Central memory CD8-positive, alpha-beta T cell (primary cell): ENCODE results near the gene LTK.
"Not testable (repeated sequence)": the region's sequence is repeated elsewhere in the genome, so short reads cannot be mapped to it uniquely, and the experiment has no call there.

Experiments used
- ATAC-seq: fragments of 150-1000 bp; cut with Tn5 transposase; replicated peaks from 2 replicates; pipeline ENCODE4 v1.10.0; 2022; ENCODE audit warnings: mild to moderate bottlenecking, moderate FRiP score, moderate number of reproducible peaks; ENCODE audit not compliant: poor library complexity, severe bottlenecking; ENCODE audit errors: extremely low read depth
- DNase-seq, 2 donors: peaks; one replicate each; pipeline ENCODE4 v3.0.0; 2021; ENCODE audit warnings: low spot score in 2 of 2
- H3K27ac Mint-ChIP-seq: one replicate; pipeline ENCODE4 v1.8.0; 2022; ENCODE audit warnings: low read depth, mild to moderate bottlenecking, moderate library complexity, mixed read lengths
- H3K27me3 Mint-ChIP-seq: one replicate; pipeline ENCODE4 v1.8.0; 2022; ENCODE audit warnings: mixed read lengths
- H3K36me3 Mint-ChIP-seq: one replicate; pipeline ENCODE4 v1.8.0; 2022; ENCODE audit warnings: mild to moderate bottlenecking, moderate library complexity, mixed read lengths; ENCODE audit not compliant: insufficient read depth
- H3K4me1 Mint-ChIP-seq: one replicate; pipeline ENCODE4 v1.8.0; 2022; ENCODE audit warnings: mixed read lengths
- H3K4me3 Mint-ChIP-seq: one replicate; pipeline ENCODE4 v1.8.0; 2022; ENCODE audit warnings: mild to moderate bottlenecking, moderate library complexity, mixed read lengths
- H3K9me3 Mint-ChIP-seq: one replicate; pipeline ENCODE4 v1.8.0; 2022; ENCODE audit warnings: mixed read lengths

Gene LTK

GRCh38 chr15:41474941-41475340 lies 38.7 kb downstream of the LTK start:
- H3K9me3 Mint-ChIP-seq = no peaks in the 10 kb centered on the region
- H3K4me1 Mint-ChIP-seq = no peaks in the 10 kb centered on the region
- DNase-seq = no peak
- H3K4me3 Mint-ChIP-seq = no peak overlapping the region
- no peak for ATAC-seq
- H3K36me3 Mint-ChIP-seq = peaks cover 62% of the 10 kb centered on the region
- H3K27me3 Mint-ChIP-seq = no peaks in the 10 kb centered on the region
- H3K27ac Mint-ChIP-seq = no peak overlapping the region

GRCh38 chr15:41474436-41474835 lies 39.2 kb downstream of the LTK start:
- Mint-ChIP-seq H3K36me3 (peaks cover 67% of the 10 kb centered on the region), H3K4me1 (no peaks in the 10 kb centered on the region), H3K9me3 (no peaks in the 10 kb centered on the region), H3K27me3 (no peaks in the 10 kb centered on the region), H3K4me3 (no peak overlapping the region), H3K27ac (no peak overlapping the region)
- no peak for ATAC-seq
- DNase-seq = no peak

GRCh38 chr15:41473418-41473817 lies 40.2 kb downstream of the LTK start:
- no peak overlapping the region for H3K4me3 Mint-ChIP-seq
- no peaks in the 10 kb centered on the region for H3K27me3 Mint-ChIP-seq
- no peak for ATAC-seq
- peaks cover 66% of the 10 kb centered on the region for H3K36me3 Mint-ChIP-seq
- no peak overlapping the region for H3K27ac Mint-ChIP-seq
- no peaks in the 10 kb centered on the region for H3K9me3 Mint-ChIP-seq
- H3K4me1 Mint-ChIP-seq = no peaks in the 10 kb centered on the region
- DNase-seq = no peak

- not testable (repeated sequence) for H3K27ac Mint-ChIP-seq, H3K4me3 Mint-ChIP-seq, ATAC-seq, H3K4me1 Mint-ChIP-seq, H3K9me3 Mint-ChIP-seq, DNase-seq, H3K27me3 Mint-ChIP-seq
- peaks cover 65% of the 10 kb centered on the region for H3K36me3 Mint-ChIP-seq
Observed at GRCh38 chr15:41469644-41470043, 44.0 kb downstream of the LTK start.

- no peak for ATAC-seq
- Mint-ChIP-seq H3K27me3 (no peaks in the 10 kb centered on the region), H3K36me3 (peaks cover 58% of the 10 kb centered on the region), H3K27ac (no peak overlapping the region), H3K4me3 (no peak overlapping the region), H3K4me1 (peaks cover 5% of the 10 kb centered on the region), H3K9me3 (no peaks in the 10 kb centered on the region)
- DNase-seq = no peak
Observed at GRCh38 chr15:41466711-41467110, 46.9 kb downstream of the LTK start.

GRCh38 chr15:41465822-41466421 lies 47.7 kb downstream of the LTK start:
- DNase-seq = no peak
- Mint-ChIP-seq H3K27me3 (no peaks in the 10 kb centered on the region), H3K9me3 (no peaks in the 10 kb centered on the region), H3K4me3 (no peak overlapping the region), H3K4me1 (peaks cover 5% of the 10 kb centered on the region), H3K36me3 (peaks cover 54% of the 10 kb centered on the region), H3K27ac (no peak overlapping the region)
- no peak for ATAC-seq

- no peak overlapping the region for H3K4me3 Mint-ChIP-seq
- peaks cover 5% of the 10 kb centered on the region for H3K4me1 Mint-ChIP-seq
- ATAC-seq = no peak
- peaks cover 54% of the 10 kb centered on the region for H3K36me3 Mint-ChIP-seq
- H3K27ac Mint-ChIP-seq = peak overlapping the region; percentile 54
- H3K9me3 Mint-ChIP-seq = no peaks in the 10 kb centered on the region
- no peaks in the 10 kb centered on the region for H3K27me3 Mint-ChIP-seq
- no peak for DNase-seq
Observed at GRCh38 chr15:41464889-41465580, 48.6 kb downstream of the LTK start.

- ATAC-seq (no peak), DNase-seq (no peak)
- Mint-ChIP-seq H3K36me3 (peaks cover 49% of the 10 kb centered on the region), H3K4me1 (peaks cover 5% of the 10 kb centered on the region), H3K4me3 (no peak overlapping the region), H3K27ac (no peak overlapping the region), H3K27me3 (no peaks in the 10 kb centered on the region), H3K9me3 (no peaks in the 10 kb centered on the region)
Observed at GRCh38 chr15:41462084-41462795, 51.4 kb downstream of the LTK start.
